Neural progenitor cell (in vitro differentiated cells): ENCODE measurements around the gene PNKP. TPM values are rescaled to one million over a fixed set of nuclear protein-coding genes. Genes with fewer than 3 reads are reported as not detected.

Experiments used
- DNase-seq: peaks from one replicate; pipeline ENCODE4 v3.0.0-alpha.2; 2016; ENCODE audit warnings: low spot score
- H2AFZ ChIP-seq: fragments of 200-600 bp; sonication (generic); replicated peaks from 2 replicates; pipeline ENCODE4 v1.6.1; 2016; ENCODE audit warnings: antibody characterized with exemption
- H3F3A ChIP-seq: fragments of 200-600 bp; sonication (generic); 2 replicates; pipeline ENCODE4 v1.6.1; 2016; ENCODE audit warnings: antibody characterized with exemption, low read depth
- H3K27ac ChIP-seq: fragments of 200-600 bp; sonication (generic); 2 replicates; pipeline ENCODE4 v1.5.1; 2016; ENCODE audit warnings: mild to moderate bottlenecking
- H3K27me3 ChIP-seq: fragments of 200-600 bp; sonication (generic); 2 replicates; pipeline ENCODE4 v1.6.1; 2016; ENCODE audit warnings: mild to moderate bottlenecking, moderate library complexity
- H3K36me3 ChIP-seq: fragments of 200-600 bp; sonication (generic); 2 replicates; pipeline ENCODE4 v1.5.1; 2016
- H3K4me1 ChIP-seq: fragments of 200-600 bp; sonication (generic); 2 replicates; pipeline ENCODE4 v1.6.1; 2016; ENCODE audit warnings: mixed run types
- H3K4me2 ChIP-seq: fragments of 200-600 bp; sonication (generic); 2 replicates; pipeline ENCODE4 v1.6.1; 2016
- H3K4me3 ChIP-seq: fragments of 200-600 bp; sonication (generic); 2 replicates; pipeline ENCODE4 v1.5.1; 2016
- H3K79me2 ChIP-seq: fragments of 200-600 bp; sonication (generic); 2 replicates; pipeline ENCODE4 v1.6.1; 2016; ENCODE audit warnings: low read depth
- H3K9ac ChIP-seq: fragments of 200-600 bp; sonication (generic); 2 replicates; pipeline ENCODE4 v1.6.1; 2016
- H3K9me3 ChIP-seq: fragments of 200-600 bp; sonication (generic); 2 replicates; pipeline ENCODE4 v1.5.1; 2016; ENCODE audit warnings: low read depth
- H4K20me1 ChIP-seq: fragments of 200-600 bp; sonication (generic); 2 replicates; pipeline ENCODE4 v1.6.1; 2016; ENCODE audit warnings: low read depth
- H3K27ac Mint-ChIP-seq: 3 replicates; pipeline ENCODE4 v1.8.0; 2021; ENCODE audit warnings: mixed read lengths
- H3K27me3 Mint-ChIP-seq: 2 replicates; pipeline ENCODE4 v1.8.0; 2022; ENCODE audit warnings: low read depth, mild to moderate bottlenecking, inconsistent platforms, moderate library complexity, mixed read lengths; ENCODE audit not compliant: insufficient read depth
- H3K36me3 Mint-ChIP-seq: 3 replicates; pipeline ENCODE4 v1.8.0; 2021; ENCODE audit warnings: mixed read lengths
- H3K4me1 Mint-ChIP-seq: 3 replicates; pipeline ENCODE4 v1.8.0; 2021; ENCODE audit warnings: mixed read lengths
- H3K4me3 Mint-ChIP-seq: 3 replicates; pipeline ENCODE4 v1.8.0; 2021; ENCODE audit warnings: mild to moderate bottlenecking, moderate library complexity, mixed read lengths
- H3K9me3 Mint-ChIP-seq: 3 replicates; pipeline ENCODE4 v1.8.0; 2020; ENCODE audit warnings: mixed read lengths
- EZH2 ChIP-seq: fragments of 200-600 bp; sonication (generic); IDR thresholded peaks from 2 replicates; pipeline ENCODE4 v1.6.1; 2017; ENCODE audit warnings: antibody characterized with exemption, mild to moderate bottlenecking, moderate library complexity
- EZH2phosphoT487 ChIP-seq: fragments of 200-600 bp; sonication (generic); IDR thresholded peaks from 2 replicates; pipeline ENCODE4 v1.6.1; 2017; ENCODE audit warnings: antibody characterized with exemption
- total RNA-seq: library from RNA; depleted of rRNA; stranded (reverse); fragments of >200 nt; gene quantifications from 2 replicates; pipeline ENCODE4 v1.2.3, GENCODE V29; 2015; ENCODE audit warnings: low replicate concordance
- TF ChIP-seq, protein P1 (sequence below): fragments of 200-600 bp; sonication (generic); IDR thresholded peaks from 2 replicates; pipeline ENCODE4 v1.5.1; 2017; ENCODE audit warnings: antibody characterized with exemption, mild to moderate bottlenecking

Gene PNKP
- total RNA-seq, 1 donor from 2014 or later, result 41.1 TPM

DNA sequence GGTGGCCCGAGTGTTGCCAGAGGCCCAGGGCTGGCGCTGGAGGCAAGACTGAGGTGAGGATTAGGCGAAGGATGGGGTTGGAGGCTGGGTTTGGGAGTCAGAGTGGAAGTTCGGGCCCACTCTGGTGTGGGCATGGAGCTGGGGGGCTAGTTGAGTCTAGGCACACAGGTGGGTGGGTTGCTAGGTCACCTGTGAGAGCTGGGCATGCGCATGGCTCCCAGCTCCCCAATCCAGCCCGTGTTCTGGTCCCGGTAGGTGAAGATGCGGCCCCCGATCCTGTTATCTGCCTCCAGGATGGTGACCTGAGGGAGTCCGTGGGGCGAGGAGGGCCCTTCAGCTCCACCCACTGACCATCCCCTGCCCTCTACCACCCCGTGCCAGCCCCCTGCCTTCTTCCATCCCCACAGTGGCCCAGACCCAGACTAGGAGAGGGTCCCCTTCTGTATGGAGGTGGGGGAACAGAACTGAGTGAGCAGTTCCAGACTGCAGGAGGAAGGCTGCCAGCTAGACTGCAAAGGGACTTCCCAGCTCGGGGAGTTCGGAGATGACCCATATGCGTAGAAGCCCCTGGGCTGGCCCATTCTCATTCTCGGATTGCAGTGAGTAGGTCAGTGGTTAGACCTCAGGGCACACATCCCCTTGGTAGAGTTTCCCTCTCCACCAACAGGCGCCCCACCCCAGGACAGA lies 27.6 kb upstream of the PNKP start:
- Histone ChIP-seq H3K79me2 (no peaks in the 10 kb centered on the region), H2AFZ (no peak overlapping the region), H3K4me2 (no peak overlapping the region), H3K9me3 (no peaks in the 10 kb centered on the region), H3F3A (peaks cover 14% of the 10 kb centered on the region), H3K4me1 (no peaks in the 10 kb centered on the region), H3K4me3 (no peak overlapping the region), H3K27me3 (peaks cover 14% of the 10 kb centered on the region), H3K36me3 (no peaks in the 10 kb centered on the region), H3K27ac (no peak overlapping the region), H3K9ac (no peak overlapping the region), H4K20me1 (no peaks in the 10 kb centered on the region)
- no peak for DNase-seq
- TF ChIP-seq, protein P1, sequence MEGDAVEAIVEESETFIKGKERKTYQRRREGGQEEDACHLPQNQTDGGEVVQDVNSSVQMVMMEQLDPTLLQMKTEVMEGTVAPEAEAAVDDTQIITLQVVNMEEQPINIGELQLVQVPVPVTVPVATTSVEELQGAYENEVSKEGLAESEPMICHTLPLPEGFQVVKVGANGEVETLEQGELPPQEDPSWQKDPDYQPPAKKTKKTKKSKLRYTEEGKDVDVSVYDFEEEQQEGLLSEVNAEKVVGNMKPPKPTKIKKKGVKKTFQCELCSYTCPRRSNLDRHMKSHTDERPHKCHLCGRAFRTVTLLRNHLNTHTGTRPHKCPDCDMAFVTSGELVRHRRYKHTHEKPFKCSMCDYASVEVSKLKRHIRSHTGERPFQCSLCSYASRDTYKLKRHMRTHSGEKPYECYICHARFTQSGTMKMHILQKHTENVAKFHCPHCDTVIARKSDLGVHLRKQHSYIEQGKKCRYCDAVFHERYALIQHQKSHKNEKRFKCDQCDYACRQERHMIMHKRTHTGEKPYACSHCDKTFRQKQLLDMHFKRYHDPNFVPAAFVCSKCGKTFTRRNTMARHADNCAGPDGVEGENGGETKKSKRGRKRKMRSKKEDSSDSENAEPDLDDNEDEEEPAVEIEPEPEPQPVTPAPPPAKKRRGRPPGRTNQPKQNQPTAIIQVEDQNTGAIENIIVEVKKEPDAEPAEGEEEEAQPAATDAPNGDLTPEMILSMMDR, result no peak
- TF ChIP-seq EZH2phosphoT487 (no peak), EZH2 (no peak)
- peaks cover 19% of the 10 kb centered on the region for H3K27me3 Mint-ChIP-seq
- no peak overlapping the region for H3K4me3 Mint-ChIP-seq
- H3K27ac Mint-ChIP-seq, result peak overlapping the region; percentile 46
- no peaks in the 10 kb centered on the region for H3K36me3 Mint-ChIP-seq
- peaks cover 19% of the 10 kb centered on the region for H3K4me1 Mint-ChIP-seq
- H3K9me3 Mint-ChIP-seq, result no peaks in the 10 kb centered on the region

GRCh38 chr19:49894011-49894664 lies 26.8 kb upstream of the PNKP start:
- no peaks in the 10 kb centered on the region for H3K36me3 Mint-ChIP-seq
- H3K27ac ChIP-seq, result no peak overlapping the region
- H3K27me3 ChIP-seq, result peaks cover 21% of the 10 kb centered on the region
- no peaks in the 10 kb centered on the region for H3K4me1 ChIP-seq
- no peaks in the 10 kb centered on the region for H3K79me2 ChIP-seq
- no peak for DNase-seq
- no peak overlapping the region for H3K4me3 ChIP-seq
- no peak overlapping the region for H3K27ac Mint-ChIP-seq
- no peak overlapping the region for H3K9ac ChIP-seq
- peaks cover 19% of the 10 kb centered on the region for H3K4me1 Mint-ChIP-seq
- H3K27me3 Mint-ChIP-seq, result peaks cover 23% of the 10 kb centered on the region
- peaks cover 23% of the 10 kb centered on the region for H3F3A ChIP-seq
- H3K9me3 Mint-ChIP-seq, result no peaks in the 10 kb centered on the region
- no peak overlapping the region for H3K4me2 ChIP-seq
- H3K4me3 Mint-ChIP-seq, result no peak overlapping the region
- no peaks in the 10 kb centered on the region for H4K20me1 ChIP-seq
- TF ChIP-seq EZH2phosphoT487, result no peak
- TF ChIP-seq, protein P1, result no peak
- TF ChIP-seq EZH2, result no peak
- no peaks in the 10 kb centered on the region for H3K36me3 ChIP-seq
- H3K9me3 ChIP-seq, result no peaks in the 10 kb centered on the region
- H2AFZ ChIP-seq, result no peak overlapping the region

DNA sequence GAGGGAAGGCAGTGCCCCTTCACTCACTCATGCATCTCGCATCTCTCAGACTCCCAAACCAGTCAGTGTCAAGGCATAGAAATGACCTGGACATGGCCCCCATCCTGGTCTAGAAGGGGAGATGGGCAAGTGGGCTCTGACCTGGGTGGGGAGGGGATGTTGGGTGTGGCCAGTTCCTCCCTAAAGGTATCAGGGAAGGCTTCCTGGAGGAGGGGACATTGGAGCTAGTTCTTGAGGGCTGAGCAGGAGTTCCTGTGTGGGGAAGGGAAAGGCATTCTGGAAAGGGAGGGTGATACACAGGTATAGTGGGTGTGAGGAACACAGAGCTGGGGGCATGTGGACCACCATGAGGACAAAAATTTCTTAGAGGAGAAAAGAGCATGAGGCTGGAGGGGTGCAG lies 25.3 kb upstream of the PNKP start:
- H2AFZ ChIP-seq, result no peak overlapping the region
- peak overlapping the region; percentile 30 for H3K4me3 Mint-ChIP-seq

More for the DNA sequence above, 25.3 kb upstream of the PNKP start:
- H3K79me2 ChIP-seq, result no peaks in the 10 kb centered on the region
- no peaks in the 10 kb centered on the region for H4K20me1 ChIP-seq
- TF ChIP-seq, protein P1, result no peak
- TF ChIP-seq EZH2, result no peak
- no peak for TF ChIP-seq EZH2phosphoT487
- peaks cover 17% of the 10 kb centered on the region for H3K4me1 Mint-ChIP-seq
- no peak overlapping the region for H3K4me3 ChIP-seq
- no peaks in the 10 kb centered on the region for H3K36me3 ChIP-seq
- peaks cover 25% of the 10 kb centered on the region for H3K27me3 Mint-ChIP-seq
- H3K4me1 ChIP-seq, result no peaks in the 10 kb centered on the region
- peaks cover 23% of the 10 kb centered on the region for H3F3A ChIP-seq
- no peak overlapping the region for H3K9ac ChIP-seq
- DNase-seq, result no peak
- no peaks in the 10 kb centered on the region for H3K36me3 Mint-ChIP-seq
- peaks cover 24% of the 10 kb centered on the region for H3K27me3 ChIP-seq
- no peaks in the 10 kb centered on the region for H3K9me3 ChIP-seq
- no peak overlapping the region for H3K27ac Mint-ChIP-seq
- H3K27ac ChIP-seq, result no peak overlapping the region
- H3K9me3 Mint-ChIP-seq, result no peaks in the 10 kb centered on the region
- H3K4me2 ChIP-seq, result no peak overlapping the region
